NB4 (cell line): ENCODE results near the gene YPEL1.

ENCODE experiments used
- CTCF ChIP-seq: IDR thresholded peaks from one replicate; pipeline ENCODE4 v1.5.1; 2012; ENCODE audit warnings: low read depth, low read length
- MAX ChIP-seq: IDR thresholded peaks from 2 replicates; pipeline ENCODE4 v1.6.1; 2011; ENCODE audit warnings: low read depth, low read length
- POLR2A ChIP-seq: IDR thresholded peaks from 2 replicates; pipeline ENCODE4 v1.6.1; 2011; ENCODE audit warnings: mild to moderate bottlenecking; ENCODE audit not compliant: insufficient read length; ENCODE audit errors: extremely low read depth

- no peak for TF ChIP-seq CTCF
- no peak for TF ChIP-seq POLR2A
- TF ChIP-seq MAX: no peak
Observed at GRCh38 chr22:21672107-21672629, 63.4 kb downstream of the YPEL1 start.
